ENCODE data around the gene PTPRG. TPM values are rescaled to one million over a fixed set of nuclear protein-coding genes. Genes with fewer than 3 reads are reported as not detected.

Gene PTPRG
- total RNA-seq, 1 experiment from 2014 or later, result 69.3 TPM

- Mint-ChIP-seq H3K9me3 (no peaks in the 10 kb centered on the region), H3K27me3 (ENCODE audit: low read depth) (no peaks in the 10 kb centered on the region), H3K27ac (no peak overlapping the region), H3K36me3 (ENCODE audit: insufficient read depth in 1 of 3, low read depth in 3 of 3) (peaks cover 0 to 13% (median 0%) of the 10 kb centered on the region in 3 experiments; a peak in 4 of 7 replicates), H3K4me1 (peaks cover 35 to 43% of the 10 kb centered on the region in 2 experiments), H3K4me3 (no peak overlapping the region)
- no peak overlapping the region for H2BK12ac ChIP-seq (ENCODE audit: insufficient read length, low read depth, low read length)
- no peak overlapping the region for H4K91ac ChIP-seq (ENCODE audit: insufficient read length, low read depth, low read length)
- H3T11ph ChIP-seq (ENCODE audit: low read length), result no peak overlapping the region
- TF ChIP-seq CTCF (conservative IDR thresholded peaks at IDR 0.05), result no peak
- H2BK20ac ChIP-seq (ENCODE audit: low read depth, low read length, poor library complexity, severe bottlenecking), result no peak overlapping the region
- H3K9me3 ChIP-seq (ENCODE audit: control insufficient read depth, low read depth, low read length), result no peaks in the 10 kb centered on the region
- no peak overlapping the region for H3K18ac ChIP-seq (ENCODE audit: insufficient read length, low read depth, low read length)
- H3K27me3 ChIP-seq (ENCODE audit: insufficient read depth, low read length), result no peaks in the 10 kb centered on the region
- peaks cover 16% of the 10 kb centered on the region; the same call in 1 of the 2 replicates for H3K79me2 ChIP-seq (ENCODE audit: insufficient read depth, low read length)
- no peak overlapping the region for H2AK5ac ChIP-seq (ENCODE audit: insufficient read length, low read length)
- H3K4me1 ChIP-seq (ENCODE audit: insufficient read depth, low read length), result peaks cover 1% of the 10 kb centered on the region; the same call in 1 of the 2 replicates
- no peak overlapping the region for H2BK5ac ChIP-seq (ENCODE audit: insufficient read length, low read length)
- H3K4me2 ChIP-seq (ENCODE audit: insufficient read depth, insufficient read length, low read length), result no peak overlapping the region
- no peak overlapping the region for H3K4ac ChIP-seq (ENCODE audit: low read depth, low read length)
- no peaks in the 10 kb centered on the region for H3K23me2 ChIP-seq (ENCODE audit: insufficient read length, low read depth, low read length, poor library complexity, severe bottlenecking)
- DNase-seq, result no peak
- no CpG with 5 or more reads among the region's 1 CpG for WGBS (ENCODE audit: extremely low coverage, insufficient read length, low lambda C conversion rate)
- peaks cover 6% of the 10 kb centered on the region for H3K79me1 ChIP-seq (ENCODE audit: insufficient read depth, low read depth, low read length, poor library complexity, severe bottlenecking)
- H3K27ac ChIP-seq (ENCODE audit: insufficient read length, low read depth, low read length), result no peak overlapping the region
- H4K5ac ChIP-seq (ENCODE audit: insufficient read length, low read depth, low read length), result no peak overlapping the region
- H3K23ac ChIP-seq (ENCODE audit: insufficient read length, low read depth, low read length), result no peak overlapping the region
- H4K8ac ChIP-seq (replicated peaks; ENCODE audit: insufficient read length, low read depth, low read length), result no peak overlapping the region
- H2BK120ac ChIP-seq (ENCODE audit: low read depth, low read length, poor library complexity, severe bottlenecking), result no peak overlapping the region
- H2AFZ ChIP-seq (ENCODE audit: low read length), result no peak overlapping the region
- H3K9ac ChIP-seq (ENCODE audit: extremely low read depth, insufficient read length, low read length), result no peak overlapping the region
- H2BK15ac ChIP-seq (ENCODE audit: low read depth, low read length), result no peak overlapping the region
- no peaks in the 10 kb centered on the region for H4K20me1 ChIP-seq (ENCODE audit: control insufficient read depth, insufficient read depth, insufficient read length)
- H3K56ac ChIP-seq (ENCODE audit: insufficient read length, low read depth, low read length), result no peak overlapping the region
- H3K14ac ChIP-seq (ENCODE audit: insufficient read depth, low read length), result no peak overlapping the region
Measured at GRCh38 chr3:61802772-61803171, 241.4 kb downstream of the PTPRG start.
